Fibroblast of the aortic adventitia (primary cell): ENCODE results near the gene ZNF646. TPM values are rescaled to one million over a fixed set of nuclear protein-coding genes. Genes with fewer than 3 reads are reported as not detected.

ENCODE experiments used
- DNase-seq: peaks from one replicate; pipeline ENCODE4 v3.0.0-alpha.2; 2010; ENCODE audit warnings: low read depth
- H3K4me3 ChIP-seq: 2 replicates; pipeline ENCODE4 v1.5.1; 2011; ENCODE audit warnings: low read depth, mild to moderate bottlenecking, control low read depth, low read length, moderate library complexity
- total RNA-seq: library from RNA; depleted of rRNA; stranded (reverse); fragments of >200 nt; gene quantifications from 2 replicates; pipeline ENCODE4 v1.2.3, GENCODE V29; 2012; ENCODE audit warnings: low replicate concordance
- TF ChIP-seq, protein P1 (sequence below): IDR thresholded peaks from 2 replicates; pipeline ENCODE4 v1.5.1; 2011; ENCODE audit warnings: mild to moderate bottlenecking, low read length, control low read depth, inconsistent platforms; ENCODE audit not compliant: insufficient read depth

ZNF646 gene
- total RNA-seq, 1 donor = 16.2 TPM

DNA sequence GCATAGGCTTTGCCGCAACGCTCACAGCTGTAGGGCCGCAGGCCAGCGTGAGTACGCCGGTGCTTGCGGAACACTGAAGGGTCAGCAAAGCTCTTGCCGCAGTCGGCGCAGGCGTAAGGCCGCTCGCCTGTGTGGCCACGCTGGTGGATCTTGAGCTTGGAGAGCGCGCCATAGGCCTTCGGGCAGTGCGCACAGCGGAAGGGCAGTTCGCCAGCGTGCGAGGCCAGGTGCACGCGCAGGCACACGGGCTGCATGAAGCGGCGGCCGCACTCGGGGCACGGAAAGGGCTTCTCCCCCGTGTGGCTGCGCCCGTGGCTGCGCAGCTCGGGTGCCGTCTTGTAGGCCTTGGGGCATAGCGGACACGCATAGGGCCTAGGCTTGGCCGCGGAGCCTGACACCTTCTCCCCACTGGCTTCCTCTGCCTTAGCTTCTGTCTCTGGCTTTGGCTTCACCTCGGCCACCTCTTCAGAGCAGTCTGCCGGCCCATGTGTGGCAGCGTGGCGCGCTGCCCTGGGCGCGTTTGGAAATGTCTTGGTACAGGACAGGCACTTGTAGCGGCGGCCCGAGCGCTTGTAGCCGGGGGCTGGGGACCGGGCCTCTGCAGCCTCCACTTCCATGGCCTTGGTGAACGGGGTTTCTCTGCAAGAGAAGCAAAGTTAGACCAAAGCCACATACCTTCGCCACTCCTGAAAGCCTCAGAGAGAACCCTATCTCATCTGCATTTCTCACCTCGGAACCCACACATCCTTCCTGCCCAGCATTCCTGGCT, 10.2 kb upstream of the ZNF646 start:
- TF ChIP-seq, protein P1, sequence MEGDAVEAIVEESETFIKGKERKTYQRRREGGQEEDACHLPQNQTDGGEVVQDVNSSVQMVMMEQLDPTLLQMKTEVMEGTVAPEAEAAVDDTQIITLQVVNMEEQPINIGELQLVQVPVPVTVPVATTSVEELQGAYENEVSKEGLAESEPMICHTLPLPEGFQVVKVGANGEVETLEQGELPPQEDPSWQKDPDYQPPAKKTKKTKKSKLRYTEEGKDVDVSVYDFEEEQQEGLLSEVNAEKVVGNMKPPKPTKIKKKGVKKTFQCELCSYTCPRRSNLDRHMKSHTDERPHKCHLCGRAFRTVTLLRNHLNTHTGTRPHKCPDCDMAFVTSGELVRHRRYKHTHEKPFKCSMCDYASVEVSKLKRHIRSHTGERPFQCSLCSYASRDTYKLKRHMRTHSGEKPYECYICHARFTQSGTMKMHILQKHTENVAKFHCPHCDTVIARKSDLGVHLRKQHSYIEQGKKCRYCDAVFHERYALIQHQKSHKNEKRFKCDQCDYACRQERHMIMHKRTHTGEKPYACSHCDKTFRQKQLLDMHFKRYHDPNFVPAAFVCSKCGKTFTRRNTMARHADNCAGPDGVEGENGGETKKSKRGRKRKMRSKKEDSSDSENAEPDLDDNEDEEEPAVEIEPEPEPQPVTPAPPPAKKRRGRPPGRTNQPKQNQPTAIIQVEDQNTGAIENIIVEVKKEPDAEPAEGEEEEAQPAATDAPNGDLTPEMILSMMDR = no peak
- peak overlapping the region; percentile 13 for H3K4me3 ChIP-seq
- no peak for DNase-seq

DNA sequence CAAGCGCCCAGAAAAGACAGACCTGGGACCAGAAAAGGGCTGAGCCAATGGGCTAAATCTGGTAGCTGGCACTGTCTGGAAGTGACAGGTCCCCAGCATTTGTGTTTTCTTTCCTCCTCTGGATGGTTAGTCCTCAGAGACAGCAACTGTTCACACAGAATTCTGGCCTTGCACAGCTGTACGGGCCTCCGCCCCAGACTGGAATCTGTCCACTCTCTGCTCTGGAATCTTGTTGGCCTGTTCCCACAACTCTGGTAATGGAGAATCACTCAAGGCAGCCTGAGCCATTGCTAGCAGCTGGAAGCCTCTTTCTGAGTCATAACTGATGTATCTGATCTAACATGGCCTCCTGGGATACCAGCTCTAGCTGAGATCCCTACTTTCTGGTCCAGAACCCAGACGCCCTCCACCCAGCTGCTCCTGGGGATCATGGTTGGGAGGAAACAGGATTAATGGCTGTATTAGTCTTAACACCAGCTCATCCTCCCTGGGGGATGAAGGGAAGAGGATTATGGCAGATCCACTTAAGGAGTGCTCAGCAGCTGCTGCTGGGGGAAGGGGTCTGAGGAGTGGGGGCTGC, 9.2 kb upstream of the ZNF646 start:
- H3K4me3 ChIP-seq = peak overlapping the region; percentile 45
- TF ChIP-seq, protein P1 = no peak
- DNase-seq = peak; percentile 97

DNA sequence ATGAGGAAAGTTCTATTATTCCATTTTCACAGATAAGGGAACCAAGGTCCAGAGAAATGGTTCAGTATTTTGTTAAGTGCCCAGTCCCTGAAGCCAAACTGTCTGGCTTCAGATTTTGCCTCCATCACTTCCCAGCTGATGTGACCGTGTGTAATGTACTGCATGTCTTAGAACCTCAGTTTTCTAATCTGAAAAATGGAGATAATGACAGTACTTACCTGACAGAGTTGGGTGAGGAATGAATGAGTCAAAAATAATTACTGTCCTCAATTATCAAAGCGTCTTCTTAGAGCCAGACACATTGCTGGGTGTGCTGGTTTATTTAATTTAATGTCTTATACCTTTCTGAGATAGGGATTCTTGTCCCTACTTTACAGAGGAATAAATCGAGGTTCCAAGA, 6.9 kb upstream of the ZNF646 start:
- no peak for DNase-seq
- TF ChIP-seq, protein P1 = no peak
- no peak overlapping the region for H3K4me3 ChIP-seq

DNA sequence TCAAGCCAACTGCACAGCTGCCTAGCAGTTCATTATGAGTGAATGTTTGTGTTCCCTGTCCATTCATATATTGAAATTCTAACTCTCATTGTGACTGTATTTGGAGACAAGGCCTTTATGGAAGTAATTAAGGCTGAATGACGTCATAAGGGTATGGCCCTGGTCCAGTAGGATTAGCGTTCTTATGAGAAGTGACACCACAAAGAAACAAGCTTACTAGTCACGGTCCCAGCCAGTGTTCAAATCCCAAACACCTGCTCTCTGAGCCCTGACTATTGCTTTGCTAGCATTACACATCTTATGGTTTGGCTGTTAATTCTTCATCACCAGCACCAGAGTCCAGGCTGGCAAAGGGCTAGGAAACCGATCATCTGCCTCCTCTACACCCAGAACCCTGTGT, 2.4 kb upstream of the ZNF646 start:
- peak; percentile 89 for DNase-seq
- TF ChIP-seq, protein P1 = no peak
- peak overlapping the region; percentile 82 for H3K4me3 ChIP-seq

DNA sequence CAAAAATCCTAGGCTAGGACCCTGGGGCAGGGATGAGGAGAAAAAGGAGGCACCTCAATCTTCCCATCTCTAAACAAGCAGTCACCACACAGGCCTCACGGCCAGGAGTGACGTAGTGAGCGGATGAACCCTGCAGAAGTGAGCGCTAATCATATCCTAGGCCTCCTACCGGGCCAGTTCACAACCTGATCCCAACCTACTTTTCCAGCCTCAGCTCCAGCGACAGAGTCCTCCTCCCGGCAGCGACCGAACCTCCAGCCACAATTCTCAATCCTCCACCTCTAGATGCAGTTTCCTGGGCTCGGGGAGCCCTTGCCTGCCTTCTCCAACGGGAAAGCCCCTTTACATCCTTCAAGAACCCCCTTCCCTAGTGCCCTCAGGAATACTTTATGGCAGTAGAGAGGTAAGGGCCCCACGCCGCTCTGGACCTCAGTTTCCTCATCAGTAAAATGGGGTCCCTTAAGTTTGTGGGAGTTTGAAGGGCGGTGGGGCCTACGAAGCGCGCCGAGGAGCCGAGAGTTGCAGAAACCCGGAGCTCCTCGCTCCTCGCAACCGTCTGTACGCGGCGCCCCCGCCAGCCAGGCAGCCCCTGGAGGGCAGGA, 1.6 kb upstream of the ZNF646 start:
- H3K4me3 ChIP-seq = peak overlapping the region; percentile 82
- TF ChIP-seq, protein P1 = no peak
- DNase-seq = peak; percentile 42

DNA sequence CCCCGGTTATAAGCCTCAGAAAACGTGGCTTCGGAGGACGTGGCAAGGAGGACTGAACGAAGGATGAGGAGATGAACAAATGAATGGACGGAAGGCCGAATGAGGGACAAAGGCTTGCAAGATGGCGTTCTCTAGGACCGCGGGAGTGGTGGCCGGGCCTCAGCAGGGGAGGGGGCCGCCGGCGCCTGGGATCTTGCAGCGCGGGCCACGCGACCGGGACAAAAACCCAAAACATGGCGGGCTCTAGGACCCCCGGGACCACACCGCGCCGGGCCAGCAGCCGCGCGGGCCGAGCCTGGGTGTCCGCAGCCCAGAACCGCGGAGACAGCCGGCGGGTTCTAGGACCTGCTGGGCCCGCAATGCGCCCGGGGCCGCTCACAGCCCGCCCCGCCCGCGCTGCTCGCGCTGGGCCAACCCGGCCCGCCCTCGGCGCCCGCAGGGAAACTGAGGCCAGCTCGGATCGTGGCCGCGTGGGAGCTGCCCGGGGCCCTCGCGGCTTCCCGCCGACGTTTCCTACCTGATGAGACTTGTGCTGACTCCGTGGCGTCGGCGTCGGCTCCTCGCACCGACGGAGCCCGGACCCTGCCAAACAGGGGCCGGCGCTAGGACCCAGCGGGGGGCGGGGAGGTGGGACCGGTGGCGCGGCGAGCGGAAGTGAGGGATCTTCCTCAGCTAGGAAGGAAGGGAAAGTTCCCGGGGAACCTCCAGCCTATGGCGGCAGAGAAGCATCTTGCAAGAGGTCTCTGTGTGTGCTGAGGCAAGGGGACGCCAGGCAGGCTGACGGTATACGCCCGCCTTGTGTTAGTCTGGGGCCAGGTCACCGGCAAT, 866 bp upstream of the ZNF646 start:
- TF ChIP-seq, protein P1 = no peak
- H3K4me3 ChIP-seq = peak overlapping the region; percentile 82
- peak; percentile 88 for DNase-seq
